Measurements from ENCODE around the gene ALCAM. TPM values are rescaled to one million over a fixed set of nuclear protein-coding genes. Genes with fewer than 3 reads are reported as not detected.

Gene ALCAM
- total RNA-seq, 1 experiment from 2014 or later = 32.3 TPM

GRCh38 chr3:105480768-105481167 is 114.1 kb downstream of the ALCAM start:
- Histone ChIP-seq H3K4me1 (ENCODE audit: control insufficient read depth, insufficient read depth, low read length) (no peaks in the 10 kb centered on the region), H3K9me3 (ENCODE audit: control insufficient read depth, insufficient read depth, low read depth, low read length) (no peaks in the 10 kb centered on the region), H3K27me3 (ENCODE audit: control insufficient read depth, insufficient read depth, low read length) (no peaks in the 10 kb centered on the region), H3K27ac (ENCODE audit: low read length) (no peak overlapping the region), H3K4me3 (ENCODE audit: low read depth in 2 of 2, low read length in 2 of 2) (no peak overlapping the region), H3K36me3 (ENCODE audit: control insufficient read depth, insufficient read depth, low read length) (no peaks in the 10 kb centered on the region)
- ChIA-PET CTCF (no interaction called here), POLR2A (no interaction called here)
- in situ Hi-C loops (cut with HindIII; ENCODE audit: low pct_unique_long_range_greater_than_20kb, low sequenced_read_pairs) = no loop called here
- intact Hi-C loops (cut with micrococcal nuclease; ENCODE audit: unreplicated experiment) = no loop called here
- DNase-seq (ENCODE audit: low read depth, low spot score) (no peak), ATAC-seq (no peak)
- TF ChIP-seq SIN3A (IDR thresholded peaks at IDR 0.05; ENCODE audit: borderline replicate concordance, insufficient read depth, low read depth, low read length) (no peak), TCF7L2 (IDR thresholded peaks at IDR 0.05; ENCODE audit: low read depth, low read length) (no peak), REST (IDR thresholded peaks at IDR 0.05; ENCODE audit: insufficient read depth in 1 of 2, low read depth in 2 of 2, low read length in 1 of 2) (no peak), POLR2AphosphoS5 (IDR thresholded peaks at IDR 0.05; ENCODE audit: low read depth, low read length) (no peak), CTCF (IDR thresholded peaks at IDR 0.05) (no peak)
- BruUV-seq (replicated peaks) = no TSS peak

- no peaks in the 10 kb centered on the region for H3K9me3 ChIP-seq (ENCODE audit: control insufficient read depth, insufficient read depth, low read depth, low read length)
- H3K36me3 ChIP-seq (ENCODE audit: control insufficient read depth, insufficient read depth, low read length) = no peaks in the 10 kb centered on the region
- ChIA-PET CTCF (no interaction called here), POLR2A (interaction anchor here (1.0 kb wide), 1 partner anchor 46 kb away, joined by 3 read pairs; no protein-coding TSS in a partner anchor)
- intact Hi-C loops (cut with micrococcal nuclease; ENCODE audit: unreplicated experiment) = no loop called here
- H3K27me3 ChIP-seq (ENCODE audit: control insufficient read depth, insufficient read depth, low read length) = no peaks in the 10 kb centered on the region
- TF ChIP-seq CTCF (IDR thresholded peaks at IDR 0.05) (no peak), REST (IDR thresholded peaks at IDR 0.05; ENCODE audit: insufficient read depth in 1 of 2, low read depth in 2 of 2, low read length in 1 of 2) (no peak), TCF7L2 (IDR thresholded peaks at IDR 0.05; ENCODE audit: low read depth, low read length) (no peak), SIN3A (IDR thresholded peaks at IDR 0.05; ENCODE audit: borderline replicate concordance, insufficient read depth, low read depth, low read length) (no peak), POLR2AphosphoS5 (IDR thresholded peaks at IDR 0.05; ENCODE audit: low read depth, low read length) (no peak)
- DNase-seq (ENCODE audit: low read depth, low spot score) = no peak
- in situ Hi-C loops (cut with HindIII; ENCODE audit: low pct_unique_long_range_greater_than_20kb, low sequenced_read_pairs) = no loop called here
- BruUV-seq (replicated peaks) = no TSS peak
- H3K27ac ChIP-seq (ENCODE audit: low read length) = no peak overlapping the region
- ATAC-seq = no peak
- H3K4me1 ChIP-seq (ENCODE audit: control insufficient read depth, insufficient read depth, low read length) = no peaks in the 10 kb centered on the region
- no peak overlapping the region for H3K4me3 ChIP-seq (ENCODE audit: low read depth in 2 of 2, low read length in 2 of 2)
Observed at GRCh38 chr3:105483476-105483875, 116.8 kb downstream of the ALCAM start.

All from Panc1 (cell line).